ENCODE results near the gene GRAMD1A.

The GRAMD1A gene

GRCh38 chr19:35058370-35058769 is 58.2 kb downstream of the GRAMD1A start:
- DNase-seq (ENCODE audit: low spot score), result no peak
- TF ChIP-seq CTCF (IDR thresholded peaks at IDR 0.05; ENCODE audit: poor library complexity, severe bottlenecking), result no peak
- H3K27ac ChIP-seq (ENCODE audit: poor library complexity, severe bottlenecking), result no peak overlapping the region
- no peaks in the 10 kb centered on the region for H3K36me3 ChIP-seq (ENCODE audit: low read depth)
- no peak for ATAC-seq (ENCODE audit: low read depth)
- H3K4me1 ChIP-seq (ENCODE audit: insufficient read depth, poor library complexity, severe bottlenecking), result no peaks in the 10 kb centered on the region
- no peak overlapping the region for H3K4me3 ChIP-seq (ENCODE audit: severe bottlenecking)
- H3K9me3 ChIP-seq (ENCODE audit: severe bottlenecking), result no peaks in the 10 kb centered on the region
- no peaks in the 10 kb centered on the region for H3K27me3 ChIP-seq (ENCODE audit: insufficient read depth, poor library complexity, severe bottlenecking)

- Histone ChIP-seq H3K9me3 (ENCODE audit: severe bottlenecking) (no peaks in the 10 kb centered on the region), H3K4me3 (ENCODE audit: severe bottlenecking) (no peak overlapping the region), H3K27me3 (ENCODE audit: insufficient read depth, poor library complexity, severe bottlenecking) (no peaks in the 10 kb centered on the region), H3K4me1 (ENCODE audit: insufficient read depth, poor library complexity, severe bottlenecking) (no peaks in the 10 kb centered on the region), H3K27ac (ENCODE audit: poor library complexity, severe bottlenecking) (no peak overlapping the region), H3K36me3 (ENCODE audit: low read depth) (no peaks in the 10 kb centered on the region)
- no peak for ATAC-seq (ENCODE audit: low read depth)
- no peak for TF ChIP-seq CTCF (IDR thresholded peaks at IDR 0.05; ENCODE audit: poor library complexity, severe bottlenecking)
- peak; percentile 58 for DNase-seq (ENCODE audit: low spot score)
These were observed 59.1 kb downstream of the GRAMD1A start for GRCh38 chr19:35059006-35059798.

GRCh38 chr19:35059799-35060091 is 59.6 kb downstream of the GRAMD1A start:
- ATAC-seq (ENCODE audit: low read depth) (no peak), DNase-seq (ENCODE audit: low spot score) (no peak)
- H3K27ac ChIP-seq (ENCODE audit: poor library complexity, severe bottlenecking), result no peak overlapping the region
- H3K9me3 ChIP-seq (ENCODE audit: severe bottlenecking), result no peaks in the 10 kb centered on the region
- no peak overlapping the region for H3K4me3 ChIP-seq (ENCODE audit: severe bottlenecking)
- no peaks in the 10 kb centered on the region for H3K27me3 ChIP-seq (ENCODE audit: insufficient read depth, poor library complexity, severe bottlenecking)
- H3K36me3 ChIP-seq (ENCODE audit: low read depth), result no peaks in the 10 kb centered on the region
- H3K4me1 ChIP-seq (ENCODE audit: insufficient read depth, poor library complexity, severe bottlenecking), result no peaks in the 10 kb centered on the region
- TF ChIP-seq CTCF (IDR thresholded peaks at IDR 0.05; ENCODE audit: poor library complexity, severe bottlenecking), result no peak

GRCh38 chr19:35060160-35060855 is 60.2 kb downstream of the GRAMD1A start:
- Histone ChIP-seq H3K9me3 (ENCODE audit: severe bottlenecking) (no peaks in the 10 kb centered on the region), H3K4me1 (ENCODE audit: insufficient read depth, poor library complexity, severe bottlenecking) (no peaks in the 10 kb centered on the region), H3K36me3 (ENCODE audit: low read depth) (no peaks in the 10 kb centered on the region), H3K4me3 (ENCODE audit: severe bottlenecking) (no peak overlapping the region), H3K27me3 (ENCODE audit: insufficient read depth, poor library complexity, severe bottlenecking) (no peaks in the 10 kb centered on the region), H3K27ac (ENCODE audit: poor library complexity, severe bottlenecking) (no peak overlapping the region)
- ATAC-seq (ENCODE audit: low read depth), result no peak
- no peak for TF ChIP-seq CTCF (IDR thresholded peaks at IDR 0.05; ENCODE audit: poor library complexity, severe bottlenecking)
- no peak for DNase-seq (ENCODE audit: low spot score)

All from RWPE2 (cell line).